ENCODE measurements around the gene ACBD4.
A peak's percentile ranks its signal among the peaks of the same experiment; 100 is the strongest.

Gene ACBD4

DNA sequence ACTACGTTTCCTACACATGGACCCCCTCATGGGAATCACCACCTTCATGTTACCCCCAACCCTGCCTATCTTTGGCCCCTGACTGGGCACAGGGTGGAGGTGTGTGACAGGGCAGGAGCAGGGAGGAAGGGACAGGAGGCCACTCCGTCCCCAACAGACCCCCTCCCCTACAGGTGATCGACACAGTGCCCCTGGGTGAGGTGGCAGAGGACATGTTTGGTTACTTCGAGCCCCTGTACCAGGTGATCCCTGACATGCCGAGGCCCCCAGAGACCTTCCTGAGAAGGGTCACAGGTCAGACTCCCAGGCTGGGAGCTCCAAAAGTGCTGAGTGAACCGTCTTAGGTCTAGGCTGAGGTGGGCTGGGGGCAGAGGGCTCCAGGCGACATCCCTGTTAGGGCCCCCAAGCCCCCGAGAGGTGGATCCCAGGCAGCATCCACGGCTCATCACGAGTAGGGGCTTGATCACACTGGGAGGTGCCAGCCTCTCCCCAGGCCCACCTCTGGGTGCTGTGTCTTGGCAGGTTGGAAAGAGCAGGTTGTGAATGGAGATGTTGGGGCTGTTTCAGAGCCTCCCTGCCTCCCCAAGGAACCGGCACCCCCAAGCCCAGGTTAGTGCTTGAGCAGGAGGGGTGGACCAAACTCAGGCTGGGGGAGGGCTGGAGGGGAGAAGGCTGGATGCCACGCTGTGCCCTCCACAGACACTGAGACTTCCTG is 1.5 kb downstream of the ACBD4 start:
- DNase-seq (ENCODE audit: low read depth): no peak

DNA sequence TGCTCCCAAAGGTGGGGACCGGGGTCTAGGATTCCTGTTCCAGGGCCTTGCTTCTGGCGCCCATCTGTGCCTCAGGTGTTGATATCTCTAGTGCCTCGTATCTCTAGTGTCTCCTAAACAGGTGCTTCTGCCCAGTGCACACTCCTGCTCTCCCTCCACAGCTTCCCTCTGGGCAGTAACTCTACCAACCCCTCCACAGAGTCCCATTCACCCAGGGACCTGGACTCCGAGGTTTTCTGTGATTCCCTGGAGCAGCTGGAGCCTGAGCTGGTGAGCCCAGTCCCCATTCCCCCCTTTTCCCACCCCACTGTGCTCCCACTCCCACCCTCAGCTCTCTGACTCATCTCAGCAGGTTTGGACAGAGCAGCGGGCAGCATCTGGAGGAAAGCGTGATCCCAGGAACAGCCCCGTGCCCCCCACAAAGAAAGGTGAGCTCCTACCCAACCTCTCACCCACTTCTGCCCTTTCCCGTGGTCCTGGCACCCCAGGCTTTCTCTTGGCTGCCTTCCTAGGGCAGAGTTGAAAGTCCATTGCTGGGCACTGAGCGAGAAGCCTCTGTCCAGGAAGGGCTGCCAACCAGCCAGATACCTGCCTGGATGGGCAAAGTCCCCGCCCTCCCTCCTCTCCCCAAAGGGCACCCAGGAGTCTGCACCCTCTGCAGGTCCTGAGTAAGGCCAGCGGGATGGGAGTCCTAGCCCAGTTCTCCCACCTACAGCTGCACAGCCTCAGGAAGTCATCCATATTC is 2.2 kb downstream of the ACBD4 start:
- no peak for DNase-seq (ENCODE audit: low read depth)

DNA sequence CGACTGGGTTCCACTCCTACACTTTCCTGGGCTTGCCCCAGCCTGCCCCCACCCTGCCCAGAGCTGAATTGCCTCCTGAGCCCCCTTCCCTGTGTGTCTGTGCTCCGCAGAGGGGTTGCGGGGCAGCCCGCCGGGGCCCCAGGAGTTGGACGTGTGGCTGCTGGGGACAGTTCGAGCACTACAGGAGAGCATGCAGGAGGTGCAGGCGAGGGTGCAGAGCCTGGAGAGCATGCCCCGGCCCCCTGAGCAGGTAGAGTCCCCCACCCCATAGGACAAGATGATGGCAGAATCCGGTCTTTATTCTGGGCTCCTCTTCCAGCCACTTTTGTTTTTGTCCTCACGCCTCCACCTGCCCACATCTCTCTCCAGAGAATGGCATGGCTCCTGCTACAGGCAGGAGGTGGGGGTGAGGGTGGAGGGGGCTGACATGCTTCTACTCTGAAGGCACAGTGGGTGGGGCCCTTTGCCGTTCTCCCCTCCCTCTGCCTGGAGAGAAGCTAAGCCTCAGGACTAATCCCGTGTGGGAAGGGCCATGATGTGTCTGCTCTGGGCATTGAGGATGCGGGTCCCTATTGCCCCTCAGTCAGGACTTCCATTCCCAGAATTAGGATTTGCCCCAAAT is 3.5 kb downstream of the ACBD4 start:
- DNase-seq (ENCODE audit: low read depth): no peak

DNA sequence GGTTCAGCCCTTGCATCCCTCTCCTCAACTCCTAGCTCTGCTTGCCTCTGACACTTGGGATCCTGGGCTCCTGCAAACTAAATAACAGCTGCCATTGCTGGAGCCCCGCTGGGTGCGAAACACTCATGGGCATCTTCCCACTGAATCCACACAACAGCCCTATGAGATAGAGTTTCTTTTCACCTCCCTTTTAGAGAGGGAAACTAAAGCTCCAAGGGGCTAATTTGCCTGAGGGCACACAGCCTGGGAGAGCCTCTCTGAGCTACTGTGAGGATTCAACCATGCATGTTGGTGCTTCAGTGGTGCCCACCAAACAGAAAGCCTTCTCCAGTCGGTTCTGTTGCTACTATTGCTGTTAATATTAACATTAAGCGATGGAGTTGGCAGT is 4.0 kb downstream of the ACBD4 start:
- no peak for DNase-seq (ENCODE audit: low read depth)

DNA sequence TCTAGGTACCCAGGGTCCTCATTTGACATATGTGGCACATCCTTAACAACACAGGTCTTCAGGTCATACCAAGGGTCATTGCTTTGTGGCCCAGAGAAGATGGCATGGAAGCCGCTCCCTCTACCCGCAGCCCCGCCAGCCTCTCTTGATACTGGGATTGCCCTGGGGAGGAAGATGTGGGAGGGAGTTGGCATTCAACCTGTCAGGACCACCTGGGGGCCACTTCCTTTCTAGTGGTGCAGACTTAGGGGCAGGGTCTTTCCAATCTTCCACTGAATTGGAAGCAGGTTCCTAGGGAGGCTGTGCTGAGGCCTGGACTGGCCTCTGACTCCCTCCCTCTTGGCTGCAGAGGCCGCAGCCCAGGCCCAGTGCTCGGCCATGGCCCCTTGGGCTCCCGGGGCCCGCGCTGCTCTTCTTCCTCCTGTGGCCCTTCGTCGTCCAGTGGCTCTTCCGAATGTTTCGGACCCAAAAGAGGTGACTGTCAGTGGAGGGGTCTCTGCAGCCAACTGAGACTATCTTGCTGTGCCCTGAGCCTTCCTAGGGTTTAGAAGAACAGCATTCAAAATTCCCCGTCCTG is 7.7 kb downstream of the ACBD4 start:
- no peak for DNase-seq (ENCODE audit: low read depth)

DNA sequence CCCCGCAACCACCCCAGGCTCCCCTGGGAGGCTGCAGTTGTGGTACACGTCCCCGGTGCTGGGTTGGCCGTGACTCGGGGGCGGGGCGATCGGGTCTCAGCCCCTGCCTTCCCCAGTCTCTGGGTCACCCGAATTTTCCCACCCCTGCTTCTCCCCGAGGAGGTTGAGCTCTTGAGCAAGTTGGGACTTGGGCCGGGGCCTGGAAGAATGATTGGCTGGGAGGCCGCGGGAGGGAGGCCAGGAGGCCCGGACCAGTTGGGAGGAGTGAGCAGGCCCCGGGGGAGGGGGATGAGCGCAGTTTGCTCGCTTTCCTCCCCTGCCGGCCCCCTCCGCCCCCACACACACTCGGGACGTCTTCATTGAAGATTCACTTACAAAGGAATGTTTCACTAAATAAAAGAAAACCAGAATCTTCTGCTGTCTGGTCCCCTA is 8.3 kb downstream of the ACBD4 start:
- DNase-seq (ENCODE audit: low read depth): no peak

DNA sequence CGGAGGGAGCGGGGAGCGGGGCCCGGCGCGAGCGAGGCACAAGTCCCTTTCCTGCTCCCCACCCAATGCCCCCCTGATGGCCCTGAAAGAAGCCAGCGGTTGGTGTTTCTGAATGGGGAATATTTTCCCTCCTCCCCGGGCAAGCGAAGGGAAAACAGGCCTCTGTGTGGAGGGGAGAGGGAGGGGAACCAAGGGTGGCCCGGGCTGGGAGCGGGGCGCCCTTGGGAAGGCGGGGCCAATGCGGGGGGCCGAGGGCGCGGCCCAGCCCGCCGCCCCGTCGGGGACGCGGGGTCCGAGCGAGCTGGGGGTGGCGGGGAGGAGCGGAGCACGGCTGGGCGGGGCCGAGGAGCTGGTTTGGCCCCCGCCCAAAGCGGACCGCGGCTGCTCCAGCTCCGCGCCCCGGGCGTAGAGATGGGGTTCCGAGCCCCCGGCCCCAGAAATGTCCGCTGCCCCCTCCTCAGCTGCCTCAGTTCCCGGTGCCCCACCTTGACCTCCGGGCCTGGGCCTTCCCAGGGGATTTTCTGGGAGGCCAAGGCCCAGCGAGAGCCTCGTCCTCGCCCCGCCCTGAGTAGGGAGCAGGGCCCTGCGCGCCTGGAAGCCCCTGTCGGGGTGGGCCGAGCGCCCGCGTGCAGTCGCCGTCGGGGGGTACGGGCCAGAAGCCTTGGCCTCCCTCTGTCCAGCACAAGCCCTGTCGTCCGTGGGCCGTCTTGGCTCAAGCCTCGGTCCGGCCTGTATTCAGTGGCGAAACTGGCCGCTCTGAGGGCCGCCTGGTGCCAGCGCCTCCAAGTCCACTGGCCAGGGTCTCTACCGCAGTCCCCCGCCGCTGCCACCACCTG is 8.9 kb downstream of the ACBD4 start:
- DNase-seq (ENCODE audit: low read depth): no peak

DNA sequence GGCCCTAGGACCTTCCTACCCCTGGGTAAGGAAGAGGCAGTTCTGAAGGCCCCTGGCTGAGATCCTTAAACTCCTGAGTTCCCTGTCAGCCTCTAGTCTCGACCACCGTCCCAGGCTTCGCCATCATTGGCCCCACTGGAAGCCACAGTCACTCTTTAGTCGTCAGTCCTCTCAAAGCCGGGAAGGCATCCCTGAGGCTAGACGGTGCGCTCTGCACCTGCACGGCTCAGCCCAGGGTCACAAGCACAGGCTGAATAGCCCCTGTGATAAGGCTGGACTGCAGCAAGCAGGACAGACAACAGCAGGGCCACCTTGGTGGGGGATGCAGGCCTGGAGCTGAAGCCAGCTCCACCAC is 9.5 kb downstream of the ACBD4 start:
- no peak for DNase-seq (ENCODE audit: low read depth)

DNA sequence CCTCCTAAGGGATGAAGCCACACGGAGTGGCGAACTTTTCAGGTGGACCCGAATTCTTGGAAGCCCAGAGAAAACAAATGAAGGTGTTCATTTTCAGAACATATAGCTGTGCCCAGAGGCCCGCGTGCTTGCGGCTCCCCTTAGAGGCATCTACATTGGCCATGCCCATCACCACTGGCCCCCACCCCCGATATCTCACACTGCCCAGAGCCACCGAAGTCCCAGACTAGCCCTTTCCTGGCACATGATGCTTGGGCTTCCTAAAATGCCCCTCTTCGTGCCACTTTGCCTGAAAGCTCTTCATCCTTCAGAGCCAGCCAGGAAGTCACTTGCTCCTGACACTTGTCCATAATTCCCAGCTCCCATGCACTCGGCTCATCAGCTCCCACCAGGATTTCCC is 10.7 kb downstream of the ACBD4 start:
- DNase-seq (ENCODE audit: low read depth): no peak

DNA sequence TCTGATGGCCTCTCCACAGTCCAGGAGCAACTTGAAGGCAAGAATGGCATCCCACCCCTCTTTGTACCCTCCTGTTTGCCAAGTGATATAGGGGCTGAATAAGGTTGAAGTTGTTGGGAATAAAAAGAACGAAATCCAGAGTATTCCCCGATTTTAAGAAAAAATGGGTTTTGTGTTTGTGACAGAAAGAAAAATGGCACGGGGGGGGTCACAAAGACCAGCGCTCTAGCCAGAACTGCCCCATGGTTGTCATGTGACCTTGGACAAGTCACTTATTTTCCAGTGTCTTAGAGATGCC is 11.1 kb downstream of the ACBD4 start:
- DNase-seq (ENCODE audit: low read depth): no peak

DNA sequence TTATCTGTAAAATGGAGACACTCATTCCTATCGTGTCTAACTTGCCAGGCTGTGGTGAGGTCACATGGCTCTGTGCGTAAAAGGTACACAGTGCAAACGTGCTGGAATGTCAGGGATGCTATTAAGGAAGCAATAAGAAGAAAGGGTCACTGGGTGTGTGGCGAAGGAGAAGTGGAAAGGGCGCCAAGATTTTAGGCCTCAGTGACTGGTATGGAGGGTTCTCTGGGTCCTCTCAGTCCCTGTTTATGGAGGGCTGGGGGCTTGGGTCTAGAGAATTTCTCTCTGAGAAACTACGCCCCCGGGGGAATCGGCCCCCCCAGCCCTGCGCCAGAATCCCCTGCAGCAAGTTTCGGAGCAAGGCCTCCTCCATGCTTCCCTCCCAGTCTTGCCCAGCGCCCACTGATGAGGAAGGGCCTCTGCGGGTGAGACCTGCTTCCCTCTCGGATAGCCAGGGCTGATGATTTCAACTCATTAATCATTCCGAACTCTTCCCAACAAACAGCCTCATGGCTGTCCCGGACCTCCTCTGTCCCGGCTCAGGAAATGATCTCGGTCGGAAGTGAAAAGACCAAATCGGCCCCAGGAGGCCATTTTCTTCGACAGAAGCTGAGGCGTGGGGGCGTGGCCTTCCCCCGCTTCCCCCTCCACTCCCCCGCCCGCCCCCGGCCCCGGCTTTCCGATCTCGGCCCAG is 11.5 kb downstream of the ACBD4 start:
- DNase-seq (ENCODE audit: low read depth): no peak

DNA sequence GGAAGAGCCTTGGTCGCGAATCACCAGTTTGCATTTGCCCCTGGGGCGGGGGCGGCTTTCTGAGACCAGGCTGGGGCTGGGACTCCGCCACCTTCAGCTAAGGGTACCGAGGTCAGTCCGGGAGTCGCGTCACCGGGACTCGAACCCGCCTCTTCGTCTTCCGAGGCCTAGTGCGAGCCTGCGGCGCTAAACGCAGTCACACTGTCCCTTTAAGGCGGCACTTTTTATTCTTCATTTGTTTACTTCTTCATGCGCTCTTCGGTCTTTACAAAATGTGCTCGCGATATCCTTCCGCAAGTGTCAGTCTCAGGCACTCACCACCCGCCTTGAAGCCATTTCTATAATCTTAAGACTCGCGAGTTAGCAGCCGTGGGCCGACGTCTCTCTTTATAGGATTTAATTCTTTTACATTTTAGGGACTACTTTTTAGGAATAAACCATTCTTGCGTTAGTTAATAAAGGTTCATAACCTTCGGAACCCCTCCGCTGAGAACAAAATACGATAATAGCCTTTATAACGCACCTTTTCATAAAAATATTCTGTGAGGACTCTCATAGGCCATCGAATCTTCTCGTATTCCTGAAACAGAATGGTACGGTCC is 12.2 kb downstream of the ACBD4 start:
- DNase-seq (ENCODE audit: low read depth): peak; percentile 60

DNA sequence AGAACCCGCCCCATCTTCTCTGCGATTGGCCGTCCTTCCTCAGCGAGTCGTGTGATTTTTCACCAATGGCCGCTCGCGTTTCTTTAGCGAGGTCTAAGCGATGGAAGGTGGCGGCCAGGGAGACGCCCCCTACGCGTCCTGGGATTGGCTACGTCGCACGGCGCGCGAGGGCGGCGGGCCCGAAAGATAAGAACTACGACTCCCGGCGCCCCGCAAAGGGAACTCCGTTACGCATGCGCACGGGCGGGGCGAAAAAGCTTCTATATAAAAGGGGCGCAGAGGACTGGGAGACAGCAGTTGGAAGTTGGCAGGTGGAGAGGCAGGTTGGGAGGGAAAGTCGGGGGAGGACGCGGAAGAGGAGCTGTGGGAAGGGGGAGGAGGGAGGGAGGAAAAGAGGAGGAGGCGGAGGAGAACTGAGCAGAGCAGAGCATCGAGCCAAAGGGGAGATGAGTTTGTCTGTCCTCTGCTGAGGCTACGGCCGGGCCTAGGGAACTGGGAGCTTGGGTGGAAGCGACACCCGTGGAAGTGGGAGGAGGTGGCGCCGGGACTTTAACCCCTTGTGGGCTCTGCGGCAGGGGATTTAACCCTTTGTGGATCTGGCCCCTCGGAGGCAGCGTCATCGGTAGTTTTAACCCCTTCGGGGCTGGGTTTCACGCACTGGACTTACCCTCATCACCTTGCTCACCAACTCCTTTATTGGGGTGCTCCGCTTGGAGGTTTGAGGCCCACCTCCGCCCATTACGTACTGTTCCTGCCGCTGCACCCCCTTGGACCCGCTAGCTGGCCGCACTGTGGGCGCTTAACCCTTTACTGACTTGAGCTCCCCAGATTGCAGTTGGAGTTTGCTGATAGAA is 12.9 kb downstream of the ACBD4 start, which contains the start of gene HEXIM1:
Gene HEXIM1, plus strand, starts transcription at position 293 of the 854 bp plus-strand sequence. CDS start 716 bp downstream, outside the sequence.
- peak; percentile 98 for DNase-seq (ENCODE audit: low read depth)

DNA sequence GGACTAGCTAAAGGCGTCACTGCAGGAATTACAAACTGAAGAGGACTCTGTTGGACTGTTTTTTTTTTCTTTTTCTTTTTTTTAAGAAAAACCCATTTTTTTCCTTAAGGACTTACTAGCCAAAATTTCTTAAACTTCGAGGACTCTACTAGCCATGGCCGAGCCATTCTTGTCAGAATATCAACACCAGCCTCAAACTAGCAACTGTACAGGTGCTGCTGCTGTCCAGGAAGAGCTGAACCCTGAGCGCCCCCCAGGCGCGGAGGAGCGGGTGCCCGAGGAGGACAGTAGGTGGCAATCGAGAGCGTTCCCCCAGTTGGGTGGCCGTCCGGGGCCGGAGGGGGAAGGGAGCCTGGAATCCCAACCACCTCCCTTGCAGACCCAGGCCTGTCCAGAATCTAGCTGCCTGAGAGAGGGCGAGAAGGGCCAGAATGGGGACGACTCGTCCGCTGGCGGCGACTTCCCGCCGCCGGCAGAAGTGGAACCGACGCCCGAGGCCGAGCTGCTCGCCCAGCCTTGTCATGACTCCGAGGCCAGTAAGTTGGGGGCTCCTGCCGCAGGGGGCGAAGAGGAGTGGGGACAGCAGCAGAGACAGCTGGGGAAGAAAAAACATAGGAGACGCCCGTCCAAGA is 13.7 kb downstream of the ACBD4 start:
- DNase-seq (ENCODE audit: low read depth): peak; percentile 55

DNA sequence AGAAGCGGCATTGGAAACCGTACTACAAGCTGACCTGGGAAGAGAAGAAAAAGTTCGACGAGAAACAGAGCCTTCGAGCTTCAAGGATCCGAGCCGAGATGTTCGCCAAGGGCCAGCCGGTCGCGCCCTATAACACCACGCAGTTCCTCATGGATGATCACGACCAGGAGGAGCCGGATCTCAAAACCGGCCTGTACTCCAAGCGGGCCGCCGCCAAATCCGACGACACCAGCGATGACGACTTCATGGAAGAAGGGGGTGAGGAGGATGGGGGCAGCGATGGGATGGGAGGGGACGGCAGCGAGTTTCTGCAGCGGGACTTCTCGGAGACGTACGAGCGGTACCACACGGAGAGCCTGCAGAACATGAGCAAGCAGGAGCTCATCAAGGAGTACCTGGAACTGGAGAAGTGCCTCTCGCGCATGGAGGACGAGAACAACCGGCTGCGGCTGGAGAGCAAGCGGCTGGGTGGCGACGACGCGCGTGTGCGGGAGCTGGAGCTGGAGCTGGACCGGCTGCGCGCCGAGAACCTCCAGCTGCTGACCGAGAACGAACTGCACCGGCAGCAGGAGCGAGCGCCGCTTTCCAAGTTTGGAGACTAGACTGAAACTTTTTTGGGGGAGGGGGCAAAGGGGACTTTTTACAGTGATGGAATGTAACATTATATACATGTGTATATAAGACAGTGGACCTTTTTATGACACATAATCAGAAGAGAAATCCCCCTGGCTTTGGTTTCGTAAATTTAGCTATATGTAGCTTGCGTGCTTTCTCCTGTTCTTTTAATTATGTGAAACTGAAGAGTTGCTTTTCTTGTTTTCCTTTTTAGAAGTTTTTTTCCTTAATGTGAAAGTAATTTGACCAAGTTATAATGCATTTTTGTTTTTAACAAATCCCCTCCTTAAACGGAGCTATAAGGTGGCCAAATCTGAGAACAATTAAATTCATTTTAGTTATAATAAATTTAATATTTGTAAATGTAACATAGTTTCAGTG is 14.5 kb downstream of the ACBD4 start:
- no peak for DNase-seq (ENCODE audit: low read depth)

DNA sequence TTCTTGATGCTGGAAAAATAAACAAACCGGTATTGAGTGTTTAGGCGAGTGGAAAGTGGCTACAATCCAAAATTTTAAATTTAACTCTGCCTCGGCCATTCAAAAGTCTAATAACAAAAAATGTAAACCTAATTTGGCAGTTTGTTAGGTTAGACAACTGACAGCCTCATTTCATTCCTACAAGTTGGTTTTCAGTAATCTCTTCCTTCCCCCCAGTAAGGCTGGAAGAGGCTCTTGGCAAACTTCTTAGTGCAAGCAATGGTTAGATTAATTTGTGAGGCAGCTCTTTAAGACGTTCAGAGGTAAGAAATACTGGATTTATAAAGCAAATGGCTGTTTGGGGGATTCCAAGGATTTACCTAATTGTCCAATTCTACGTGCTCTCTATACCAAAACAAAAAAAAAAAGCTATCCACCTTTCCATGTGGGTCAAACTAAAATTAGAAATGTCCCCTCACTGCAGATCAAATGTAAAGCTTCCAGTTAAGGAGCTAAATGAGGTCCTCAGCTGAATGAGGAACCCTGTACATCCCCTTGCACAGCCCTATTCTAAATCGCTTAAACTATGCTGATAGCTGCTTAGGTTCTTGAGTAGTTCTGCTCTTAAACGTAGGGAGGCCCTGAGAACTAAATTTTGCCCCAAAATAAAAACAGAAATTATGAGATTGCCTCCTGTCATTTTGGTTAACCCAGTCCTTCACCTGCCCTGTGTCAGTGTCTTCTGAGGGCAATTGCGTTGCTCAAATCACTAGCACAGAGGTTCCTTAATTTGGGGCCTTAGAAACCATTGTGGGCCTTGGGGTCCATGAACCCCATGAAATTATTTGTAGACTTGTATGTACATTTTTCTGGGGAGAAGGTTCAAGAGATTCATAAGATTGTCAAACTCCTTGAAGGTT is 15.7 kb downstream of the ACBD4 start:
- DNase-seq (ENCODE audit: low read depth): no peak

DNA sequence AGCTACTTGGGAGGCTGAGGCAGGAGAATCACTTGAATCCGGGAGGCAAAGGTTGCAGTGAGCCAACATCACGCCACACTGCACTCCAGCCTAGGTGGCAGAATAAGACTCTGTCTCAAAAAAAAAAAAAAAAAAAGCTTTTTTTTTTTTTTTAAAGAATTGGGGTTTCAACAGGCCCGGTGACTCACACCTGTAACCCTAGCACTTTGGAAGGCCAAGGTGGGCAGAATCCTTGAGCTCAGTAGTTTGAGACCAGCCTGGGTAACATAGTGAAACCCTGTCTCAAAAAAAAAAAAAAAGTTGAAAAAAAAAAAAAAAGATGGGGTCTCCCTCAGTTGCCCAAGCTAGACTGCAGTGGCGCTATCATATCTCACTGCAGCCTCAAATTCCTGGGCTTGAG is 19.5 kb downstream of the ACBD4 start:
- DNase-seq (ENCODE audit: low read depth): no peak
